Prostate gland (tissue), 2 donors: ENCODE data around the gene FER.

Source experiments
- POLR2A ChIP-seq: fragments of 450-650 bp; IDR thresholded peaks from one replicate; pipeline ENCODE4 v1.6.1; 2016; ENCODE audit warnings: antibody characterized with exemption, mild to moderate bottlenecking
- TF ChIP-seq, protein P1 (sequence below), 4 experiments: fragments of 200-600 bp in 2 of 4; fragments of 450-650 bp in 2 of 4; sonication (generic) in 2 of 4; IDR thresholded peaks; 1 replicate in 3 of 4; 2 replicates in 1 of 4; pipeline ENCODE4 v1.5.1; 2016 to 2019; ENCODE audit warnings: antibody characterized with exemption in 4 of 4, mild to moderate bottlenecking in 2 of 4, moderate library complexity in 2 of 4

DNA sequence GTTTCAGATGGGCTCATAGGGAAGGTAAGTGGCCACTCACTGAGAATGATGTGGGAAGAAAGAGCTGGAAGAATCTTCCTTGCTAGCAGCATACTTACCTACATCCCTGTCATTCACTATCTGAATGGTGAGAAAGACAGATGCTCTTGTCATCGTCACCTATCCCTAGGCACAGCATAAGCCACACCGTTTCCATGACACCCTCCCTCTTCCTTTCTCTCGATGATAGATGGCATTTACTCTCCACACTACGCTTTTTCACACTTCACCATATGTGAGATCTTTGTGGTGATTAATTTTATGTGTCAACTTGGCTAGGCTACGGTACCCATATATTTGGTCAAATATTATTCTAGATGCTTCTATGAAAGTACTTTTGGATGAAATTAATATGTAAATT is 44.4 kb upstream of the FER start:
- TF ChIP-seq, protein P1, sequence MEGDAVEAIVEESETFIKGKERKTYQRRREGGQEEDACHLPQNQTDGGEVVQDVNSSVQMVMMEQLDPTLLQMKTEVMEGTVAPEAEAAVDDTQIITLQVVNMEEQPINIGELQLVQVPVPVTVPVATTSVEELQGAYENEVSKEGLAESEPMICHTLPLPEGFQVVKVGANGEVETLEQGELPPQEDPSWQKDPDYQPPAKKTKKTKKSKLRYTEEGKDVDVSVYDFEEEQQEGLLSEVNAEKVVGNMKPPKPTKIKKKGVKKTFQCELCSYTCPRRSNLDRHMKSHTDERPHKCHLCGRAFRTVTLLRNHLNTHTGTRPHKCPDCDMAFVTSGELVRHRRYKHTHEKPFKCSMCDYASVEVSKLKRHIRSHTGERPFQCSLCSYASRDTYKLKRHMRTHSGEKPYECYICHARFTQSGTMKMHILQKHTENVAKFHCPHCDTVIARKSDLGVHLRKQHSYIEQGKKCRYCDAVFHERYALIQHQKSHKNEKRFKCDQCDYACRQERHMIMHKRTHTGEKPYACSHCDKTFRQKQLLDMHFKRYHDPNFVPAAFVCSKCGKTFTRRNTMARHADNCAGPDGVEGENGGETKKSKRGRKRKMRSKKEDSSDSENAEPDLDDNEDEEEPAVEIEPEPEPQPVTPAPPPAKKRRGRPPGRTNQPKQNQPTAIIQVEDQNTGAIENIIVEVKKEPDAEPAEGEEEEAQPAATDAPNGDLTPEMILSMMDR (IDR thresholded peaks at IDR 0.05) = no peak
- no peak for TF ChIP-seq POLR2A
